GM23338 (cell line): Measurements from ENCODE around the gene ELANE.

Source experiments
- CREB1 ChIP-seq: fragments of 250-450 bp; sonication (Bioruptor Pico); IDR thresholded peaks from 2 replicates; pipeline ENCODE4 v1.5.0; 2020; ENCODE audit warnings: low read depth, mild to moderate bottlenecking, moderate library complexity
- CTCF ChIP-seq, 2 experiments: fragments of 200-600 bp in 1 of 2; sonication (generic) in 1 of 2; conservative IDR thresholded peaks; 2 replicates each; pipeline versions ENCODE4 v1.5.1 to v1.6.1; 2016 to 2017; ENCODE audit warnings: antibody characterized with exemption in 2 of 2, low read depth in 2 of 2, mild to moderate bottlenecking in 2 of 2, moderate library complexity in 1 of 2
- POLR2AphosphoS5 ChIP-seq: IDR thresholded peaks from 2 replicates; pipeline ENCODE4 v1.6.1; 2016; ENCODE audit warnings: antibody characterized with exemption, low read depth

- no peak for TF ChIP-seq POLR2AphosphoS5
- TF ChIP-seq CREB1, result no peak
- no peak for TF ChIP-seq CTCF (conservative IDR thresholded peaks at IDR 0.05; ENCODE audit: low read depth in 2 of 2)
These were observed 27.2 kb upstream of the ELANE start for GRCh38 chr19:824885-825284.
